Measurements from ENCODE around the gene MAN1C1. TPM values are rescaled to one million over a fixed set of nuclear protein-coding genes. Genes with fewer than 3 reads are reported as not detected.

Gene MAN1C1
- total RNA-seq, 1 donor from 2014 or later, result 6.8 TPM

DNA sequence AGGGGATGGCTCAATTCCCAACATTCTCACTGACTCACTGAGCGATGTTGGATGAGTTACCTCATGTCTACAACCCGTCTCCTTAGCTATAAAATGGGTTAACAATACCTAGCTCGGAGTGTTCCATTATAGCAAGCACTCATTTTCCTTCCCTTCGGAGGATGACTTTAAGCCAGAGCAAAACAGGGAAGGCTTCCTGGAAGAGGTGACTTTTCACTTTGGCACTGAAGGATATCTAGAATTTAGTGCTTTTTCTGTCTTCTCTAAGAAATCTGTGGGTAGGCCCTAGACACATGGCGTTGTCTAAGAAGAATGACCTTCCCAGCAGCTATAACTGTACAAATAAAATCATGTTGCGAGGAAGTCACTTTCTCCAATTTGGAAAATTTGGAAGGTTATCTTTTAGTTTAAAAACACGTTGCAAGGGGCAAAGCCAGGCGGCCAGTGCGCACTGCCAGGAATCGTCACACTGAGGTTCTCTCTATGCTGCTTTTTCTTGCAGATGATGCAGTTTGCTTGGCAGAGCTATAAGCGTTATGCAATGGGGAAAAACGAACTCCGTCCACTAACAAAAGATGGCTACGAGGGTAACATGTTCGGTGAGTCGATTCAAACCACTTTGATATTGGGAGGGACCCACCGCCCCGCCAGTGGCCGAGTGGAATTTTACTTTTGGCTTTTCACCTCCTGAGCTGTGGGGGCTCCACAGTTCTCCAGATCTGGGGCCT is 69.5 kb downstream of the MAN1C1 start:
- Mint-ChIP-seq H3K36me3 (no peaks in the 10 kb centered on the region), H3K4me1 (peaks cover 15% of the 10 kb centered on the region), H3K27me3 (ENCODE audit: insufficient read depth, low read depth) (peaks cover 4% of the 10 kb centered on the region), H3K9me3 (no peaks in the 10 kb centered on the region), H3K27ac (no peak overlapping the region), H3K4me3 (no peak overlapping the region)
- no peaks in the 10 kb centered on the region for H3K79me2 ChIP-seq (ENCODE audit: low read depth)
- H2AFZ ChIP-seq (replicated peaks), result no peak overlapping the region
- no peaks in the 10 kb centered on the region for H3K36me3 ChIP-seq
- no peak for TF ChIP-seq EZH2 (IDR thresholded peaks at IDR 0.05)
- no peak for TF ChIP-seq EZH2phosphoT487 (IDR thresholded peaks at IDR 0.05)
- TF ChIP-seq, protein P1, sequence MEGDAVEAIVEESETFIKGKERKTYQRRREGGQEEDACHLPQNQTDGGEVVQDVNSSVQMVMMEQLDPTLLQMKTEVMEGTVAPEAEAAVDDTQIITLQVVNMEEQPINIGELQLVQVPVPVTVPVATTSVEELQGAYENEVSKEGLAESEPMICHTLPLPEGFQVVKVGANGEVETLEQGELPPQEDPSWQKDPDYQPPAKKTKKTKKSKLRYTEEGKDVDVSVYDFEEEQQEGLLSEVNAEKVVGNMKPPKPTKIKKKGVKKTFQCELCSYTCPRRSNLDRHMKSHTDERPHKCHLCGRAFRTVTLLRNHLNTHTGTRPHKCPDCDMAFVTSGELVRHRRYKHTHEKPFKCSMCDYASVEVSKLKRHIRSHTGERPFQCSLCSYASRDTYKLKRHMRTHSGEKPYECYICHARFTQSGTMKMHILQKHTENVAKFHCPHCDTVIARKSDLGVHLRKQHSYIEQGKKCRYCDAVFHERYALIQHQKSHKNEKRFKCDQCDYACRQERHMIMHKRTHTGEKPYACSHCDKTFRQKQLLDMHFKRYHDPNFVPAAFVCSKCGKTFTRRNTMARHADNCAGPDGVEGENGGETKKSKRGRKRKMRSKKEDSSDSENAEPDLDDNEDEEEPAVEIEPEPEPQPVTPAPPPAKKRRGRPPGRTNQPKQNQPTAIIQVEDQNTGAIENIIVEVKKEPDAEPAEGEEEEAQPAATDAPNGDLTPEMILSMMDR (IDR thresholded peaks at IDR 0.05), result no peak
- H3K9me3 ChIP-seq (ENCODE audit: low read depth), result no peaks in the 10 kb centered on the region
- no peaks in the 10 kb centered on the region for H4K20me1 ChIP-seq (ENCODE audit: low read depth)
- H3K4me1 ChIP-seq, result no peaks in the 10 kb centered on the region
- no peak overlapping the region for H3K4me2 ChIP-seq
- no peak for DNase-seq (ENCODE audit: low spot score)
- H3K27me3 ChIP-seq, result no peaks in the 10 kb centered on the region
- no peak overlapping the region for H3K4me3 ChIP-seq
- no peak overlapping the region for H3K9ac ChIP-seq
- H3F3A ChIP-seq (ENCODE audit: low read depth), result no peaks in the 10 kb centered on the region
- H3K27ac ChIP-seq, result no peak overlapping the region

DNA sequence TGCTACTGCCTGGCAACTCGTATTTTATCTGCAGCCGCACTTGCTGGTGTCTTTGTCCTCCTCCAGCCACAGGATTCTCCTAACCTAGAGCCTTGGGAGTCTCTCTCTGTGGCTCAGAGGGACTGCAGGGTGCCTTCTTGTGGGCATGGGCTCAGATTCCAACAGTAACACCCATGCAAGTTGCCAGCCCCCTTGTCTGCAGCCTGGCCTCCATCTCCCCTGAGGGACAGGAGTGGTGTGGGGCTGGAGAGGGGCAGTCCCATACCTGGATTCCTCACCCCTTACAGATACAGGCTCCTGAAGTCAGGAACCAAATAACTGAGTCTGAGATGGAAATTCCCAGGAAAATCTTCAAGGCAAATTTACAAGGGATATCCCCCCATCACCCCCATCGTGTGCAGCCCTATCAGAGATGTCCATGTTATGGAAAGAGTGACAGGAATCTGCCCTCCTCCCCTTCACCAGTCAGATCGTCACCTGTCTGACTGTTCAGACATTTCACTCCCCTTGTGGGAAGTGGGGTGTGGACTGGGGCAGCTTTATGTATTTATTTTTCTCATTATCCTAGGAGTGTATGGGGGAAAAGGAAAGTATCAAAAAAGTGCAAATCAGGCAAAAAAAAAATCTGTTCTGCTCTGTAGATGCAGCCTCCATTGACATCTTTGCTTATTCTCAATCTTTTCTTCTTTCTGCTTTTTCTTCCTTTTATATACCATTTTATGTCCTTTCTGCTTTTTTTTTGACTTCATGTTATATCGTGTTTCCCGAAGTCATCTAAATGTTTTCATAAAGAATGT is 70.8 kb downstream of the MAN1C1 start:
- Histone ChIP-seq H4K20me1 (ENCODE audit: low read depth) (no peaks in the 10 kb centered on the region), H3K4me1 (no peaks in the 10 kb centered on the region), H3K9me3 (ENCODE audit: low read depth) (no peaks in the 10 kb centered on the region), H3K27ac (no peak overlapping the region), H2AFZ (replicated peaks) (no peak overlapping the region), H3K79me2 (ENCODE audit: low read depth) (no peaks in the 10 kb centered on the region), H3K4me3 (no peak overlapping the region), H3F3A (ENCODE audit: low read depth) (no peaks in the 10 kb centered on the region), H3K4me2 (no peak overlapping the region), H3K27me3 (no peaks in the 10 kb centered on the region), H3K9ac (no peak overlapping the region), H3K36me3 (no peaks in the 10 kb centered on the region)
- H3K36me3 Mint-ChIP-seq, result no peaks in the 10 kb centered on the region
- H3K4me3 Mint-ChIP-seq, result no peak overlapping the region
- H3K4me1 Mint-ChIP-seq, result peaks cover 15% of the 10 kb centered on the region
- H3K9me3 Mint-ChIP-seq, result no peaks in the 10 kb centered on the region
- TF ChIP-seq EZH2 (IDR thresholded peaks at IDR 0.05) (no peak), EZH2phosphoT487 (IDR thresholded peaks at IDR 0.05) (no peak)
- TF ChIP-seq, protein P1 (IDR thresholded peaks at IDR 0.05), result no peak
- H3K27me3 Mint-ChIP-seq (ENCODE audit: insufficient read depth, low read depth), result peaks cover 4% of the 10 kb centered on the region
- no peak overlapping the region for H3K27ac Mint-ChIP-seq
- DNase-seq (ENCODE audit: low spot score), result no peak

DNA sequence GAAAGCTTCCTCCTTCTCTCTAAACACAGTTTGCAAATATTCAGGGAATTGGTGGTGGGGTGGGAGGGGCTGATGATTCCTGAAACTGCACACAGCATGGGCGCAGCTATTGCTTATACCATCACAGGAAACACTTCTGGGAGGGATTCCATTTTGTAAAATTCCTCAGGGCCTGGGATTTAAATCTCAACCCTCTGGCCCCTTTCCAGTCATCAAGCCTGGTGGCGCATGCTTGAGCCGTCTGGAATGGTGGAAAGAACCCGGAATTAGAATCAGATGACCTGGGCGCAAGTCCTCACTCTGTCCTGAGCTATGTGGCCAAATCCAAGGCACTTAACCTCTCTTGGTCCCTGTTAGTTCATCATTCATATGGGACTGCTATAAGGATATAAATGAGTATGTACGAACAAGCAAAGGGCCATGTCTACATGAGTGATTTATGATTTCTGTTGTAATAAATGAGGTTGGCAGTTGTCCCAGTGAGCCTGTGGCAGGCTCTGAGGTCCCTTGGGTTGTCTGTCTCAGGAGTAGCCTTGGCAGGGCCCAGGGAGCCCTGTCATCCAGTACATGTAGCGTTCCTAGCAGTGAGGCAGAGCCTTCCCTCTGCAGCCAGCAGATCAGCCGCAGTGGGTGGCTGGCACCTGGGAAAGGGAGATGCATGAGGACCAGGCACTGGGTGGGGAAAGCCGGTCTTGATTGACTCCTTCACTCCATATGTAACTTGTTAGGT is 72.0 kb downstream of the MAN1C1 start:
- no peaks in the 10 kb centered on the region for H3K4me1 ChIP-seq
- no peaks in the 10 kb centered on the region for H3K36me3 ChIP-seq
- H3K27ac Mint-ChIP-seq, result no peak overlapping the region
- H3K9me3 ChIP-seq (ENCODE audit: low read depth), result no peaks in the 10 kb centered on the region
- TF ChIP-seq, protein P1 (IDR thresholded peaks at IDR 0.05), result no peak
- TF ChIP-seq EZH2phosphoT487 (IDR thresholded peaks at IDR 0.05) (no peak), EZH2 (IDR thresholded peaks at IDR 0.05) (no peak)
- no peak overlapping the region for H2AFZ ChIP-seq (replicated peaks)
- no peak overlapping the region for H3K4me2 ChIP-seq
- no peak overlapping the region for H3K9ac ChIP-seq
- H3K27ac ChIP-seq, result no peak overlapping the region
- peaks cover 4% of the 10 kb centered on the region for H3K27me3 Mint-ChIP-seq (ENCODE audit: insufficient read depth, low read depth)
- no peak overlapping the region for H3K4me3 Mint-ChIP-seq
- no peaks in the 10 kb centered on the region for H3F3A ChIP-seq (ENCODE audit: low read depth)
- H3K36me3 Mint-ChIP-seq, result no peaks in the 10 kb centered on the region
- no peaks in the 10 kb centered on the region for H3K9me3 Mint-ChIP-seq
- no peaks in the 10 kb centered on the region for H4K20me1 ChIP-seq (ENCODE audit: low read depth)
- no peak overlapping the region for H3K4me3 ChIP-seq
- no peaks in the 10 kb centered on the region for H3K79me2 ChIP-seq (ENCODE audit: low read depth)
- no peaks in the 10 kb centered on the region for H3K27me3 ChIP-seq
- no peak for DNase-seq (ENCODE audit: low spot score)
- H3K4me1 Mint-ChIP-seq, result peaks cover 12% of the 10 kb centered on the region

Measured in neural progenitor cell (in vitro differentiated cells).